H9 (cell line): Measurements from ENCODE around the gene HEATR5A. TPM values are rescaled to one million over a fixed set of nuclear protein-coding genes. Genes with fewer than 3 reads are reported as not detected.

Experiments
- DNase-seq: peaks from one replicate; pipeline ENCODE4 v3.0.0-alpha.2; 2017
- H2AFZ ChIP-seq: one replicate; pipeline ENCODE4 v1.6.1; 2013; ENCODE audit warnings: mild to moderate bottlenecking, low read length, control low read depth, moderate library complexity
- H2AK5ac ChIP-seq: 2 replicates; pipeline ENCODE4 v1.6.1; 2013; ENCODE audit warnings: low read length, control low read depth, mixed read lengths; ENCODE audit not compliant: insufficient read length
- H2BK120ac ChIP-seq: one replicate; pipeline ENCODE4 v1.6.1; 2013; ENCODE audit warnings: low read depth, mild to moderate bottlenecking, low read length, control low read depth, inconsistent platforms; ENCODE audit not compliant: poor library complexity, severe bottlenecking
- H2BK12ac ChIP-seq: 2 replicates; pipeline ENCODE4 v1.6.1; 2013; ENCODE audit warnings: low read length, control low read depth, mixed read lengths, low read depth; ENCODE audit not compliant: insufficient read length
- H2BK15ac ChIP-seq: 2 replicates; pipeline ENCODE4 v1.6.1; 2013; ENCODE audit warnings: low read depth, low read length, control low read depth
- H2BK20ac ChIP-seq: one replicate; pipeline ENCODE4 v1.6.1; 2013; ENCODE audit warnings: low read depth, mild to moderate bottlenecking, low read length, control low read depth, inconsistent platforms; ENCODE audit not compliant: poor library complexity, severe bottlenecking
- H2BK5ac ChIP-seq: 2 replicates; pipeline ENCODE4 v1.6.1; 2013; ENCODE audit warnings: low read length, control low read depth, mixed read lengths; ENCODE audit not compliant: insufficient read length
- H3K14ac ChIP-seq: 2 replicates; pipeline ENCODE4 v1.6.1; 2013; ENCODE audit warnings: low read length, control low read depth; ENCODE audit not compliant: insufficient read depth
- H3K18ac ChIP-seq: 2 replicates; pipeline ENCODE4 v1.6.1; 2013; ENCODE audit warnings: low read depth, mild to moderate bottlenecking, mixed read lengths, low read length, control low read depth; ENCODE audit not compliant: insufficient read length
- H3K23ac ChIP-seq: 2 replicates; pipeline ENCODE4 v1.6.1; 2013; ENCODE audit warnings: low read length, control low read depth, mixed read lengths, low read depth; ENCODE audit not compliant: insufficient read length
- H3K23me2 ChIP-seq: 2 replicates; pipeline ENCODE4 v1.6.1; 2013; ENCODE audit warnings: low read depth, mild to moderate bottlenecking, mixed read lengths, low read length, control low read depth; ENCODE audit not compliant: insufficient read length, poor library complexity, severe bottlenecking
- H3K27ac ChIP-seq: 2 replicates; pipeline ENCODE4 v1.5.1; 2013; ENCODE audit warnings: low read length, control low read depth, mixed read lengths, low read depth; ENCODE audit not compliant: insufficient read length
- H3K27me3 ChIP-seq: 2 replicates; pipeline ENCODE4 v1.6.1; 2013; ENCODE audit warnings: low read length, control low read depth, inconsistent platforms; ENCODE audit not compliant: insufficient read depth
- H3K4ac ChIP-seq: 2 replicates; pipeline ENCODE4 v1.6.1; 2013; ENCODE audit warnings: low read depth, mild to moderate bottlenecking, control low read depth, inconsistent platforms, low read length, moderate library complexity
- H3K4me1 ChIP-seq: 2 replicates; pipeline ENCODE4 v1.6.1; 2013; ENCODE audit warnings: low read length, control low read depth, inconsistent platforms; ENCODE audit not compliant: insufficient read depth
- H3K4me2 ChIP-seq: 2 replicates; pipeline ENCODE4 v1.6.1; 2013; ENCODE audit warnings: low read length, control low read depth, mixed read lengths; ENCODE audit not compliant: insufficient read length, insufficient read depth
- H3K56ac ChIP-seq: 2 replicates; pipeline ENCODE4 v1.6.1; 2013; ENCODE audit warnings: low read depth, mild to moderate bottlenecking, mixed read lengths, low read length, control low read depth; ENCODE audit not compliant: insufficient read length
- H3K79me1 ChIP-seq: 2 replicates; pipeline ENCODE4 v1.6.1; 2013; ENCODE audit warnings: low read depth, mild to moderate bottlenecking, moderate library complexity, low read length, control low read depth, inconsistent platforms; ENCODE audit not compliant: insufficient read depth, poor library complexity, severe bottlenecking
- H3K79me2 ChIP-seq: 2 replicates; pipeline ENCODE4 v1.6.1; 2013; ENCODE audit warnings: low read length, control low read depth, inconsistent platforms; ENCODE audit not compliant: insufficient read depth
- H3K9ac ChIP-seq: 2 replicates; pipeline ENCODE4 v1.6.1; 2013; ENCODE audit warnings: low read length, control low read depth, mixed read lengths; ENCODE audit not compliant: insufficient read length; ENCODE audit errors: extremely low read depth
- H3K9me3 ChIP-seq: one replicate; pipeline ENCODE4 v1.6.1; 2013; ENCODE audit warnings: low read depth, low read length, inconsistent platforms; ENCODE audit not compliant: control insufficient read depth
- H3T11ph ChIP-seq: one replicate; pipeline ENCODE4 v1.6.1; 2013; ENCODE audit warnings: mild to moderate bottlenecking, low read length, control low read depth, inconsistent platforms
- H4K20me1 ChIP-seq: one replicate; pipeline ENCODE4 v1.6.1; 2013; ENCODE audit not compliant: control insufficient read depth, insufficient read length, insufficient read depth
- H4K5ac ChIP-seq: 2 replicates; pipeline ENCODE4 v1.6.1; 2013; ENCODE audit warnings: low read depth, mild to moderate bottlenecking, mixed read lengths, low read length, control low read depth; ENCODE audit not compliant: insufficient read length
- H4K8ac ChIP-seq: replicated peaks from 2 replicates; pipeline ENCODE4 v1.6.1; 2013; ENCODE audit warnings: low read length, control low read depth, mixed read lengths, low read depth; ENCODE audit not compliant: insufficient read length
- H4K91ac ChIP-seq: 2 replicates; pipeline ENCODE4 v1.6.1; 2013; ENCODE audit warnings: low read depth, mild to moderate bottlenecking, moderate library complexity, mixed read lengths, low read length, control low read depth; ENCODE audit not compliant: insufficient read length
- H3K27ac Mint-ChIP-seq, 3 experiments: 2 replicates in 2 of 3; 3 replicates in 1 of 3; pipeline ENCODE4 v1.8.0; 2020 to 2021; ENCODE audit warnings: mixed read lengths in 3 of 3, mild to moderate bottlenecking in 1 of 3, moderate library complexity in 1 of 3
- H3K27me3 Mint-ChIP-seq: 2 replicates; pipeline ENCODE4 v1.8.0; 2021; ENCODE audit warnings: low read depth, mild to moderate bottlenecking, moderate library complexity, mixed read lengths
- H3K36me3 Mint-ChIP-seq, 3 experiments: 2 replicates in 2 of 3; 3 replicates in 1 of 3; pipeline ENCODE4 v1.8.0; 2020 to 2021; ENCODE audit warnings: low read depth in 3 of 3, mixed read lengths in 3 of 3; ENCODE audit not compliant: insufficient read depth in 1 of 3
- H3K4me1 Mint-ChIP-seq, 2 experiments: 2 replicates each; pipeline ENCODE4 v1.8.0; 2020; ENCODE audit warnings: mixed read lengths in 2 of 2
- H3K4me3 Mint-ChIP-seq, 2 experiments: 2 replicates in 1 of 2; 3 replicates in 1 of 2; pipeline ENCODE4 v1.8.0; 2020 to 2021; ENCODE audit warnings: mild to moderate bottlenecking in 2 of 2, mixed read lengths in 2 of 2, moderate library complexity in 1 of 2
- H3K9me3 Mint-ChIP-seq, 2 experiments: 2 replicates in 1 of 2; 3 replicates in 1 of 2; pipeline ENCODE4 v1.8.0; 2020; ENCODE audit warnings: mild to moderate bottlenecking in 2 of 2, mixed read lengths in 2 of 2, moderate library complexity in 1 of 2
- CTCF ChIP-seq: fragments of 200-600 bp; sonication (generic); conservative IDR thresholded peaks from 3 replicates; pipeline ENCODE4 v1.8.0; 2021; ENCODE audit warnings: antibody characterized with exemption, mild to moderate bottlenecking
- WGBS: extraction: QIAGEN DNeasy Blood & Tissue Kit; methylation state at CpG from one replicate; pipeline ENCODE4 v1.1.7; 2013; ENCODE audit warnings: missing lambda C conversion rate, low lambda C conversion rate, mixed read lengths; ENCODE audit not compliant: insufficient read length; ENCODE audit errors: extremely low coverage; 5-methylcytosine and 5-hydroxymethylcytosine counted together
- total RNA-seq: library from RNA; stranded (reverse); gene quantifications from 2 replicates; pipeline ENCODE4 v1.2.1, GENCODE V29; 2021

Gene HEATR5A
- total RNA-seq, 1 experiment from 2014 or later, result 21.2 TPM

GRCh38 chr14:31466554-31466953 lies 46.2 kb upstream of the HEATR5A start:
- no peak overlapping the region for H3K4me3 Mint-ChIP-seq
- Histone ChIP-seq H4K91ac (no peak overlapping the region), H3K4me2 (no peak overlapping the region), H3K4me1 (no peaks in the 10 kb centered on the region), H3K79me1 (no peaks in the 10 kb centered on the region), H3K18ac (no peak overlapping the region), H3K9me3 (no peaks in the 10 kb centered on the region), H2BK15ac (no peak overlapping the region), H3K14ac (no peak overlapping the region), H4K20me1 (no peaks in the 10 kb centered on the region), H3K79me2 (no peaks in the 10 kb centered on the region), H2BK20ac (no peak overlapping the region), H2BK12ac (no peak overlapping the region), H4K5ac (no peak overlapping the region), H2BK120ac (no peak overlapping the region), H2AK5ac (no peak overlapping the region), H3K9ac (no peak overlapping the region), H3T11ph (no peak overlapping the region), H3K4ac (no peak overlapping the region), H2BK5ac (no peak overlapping the region), H4K8ac (no peak overlapping the region), H3K56ac (no peak overlapping the region), H3K27ac (no peak overlapping the region), H3K23me2 (no peaks in the 10 kb centered on the region), H3K23ac (no peak overlapping the region), H3K27me3 (no peaks in the 10 kb centered on the region), H2AFZ (no peak overlapping the region)
- no peak for DNase-seq
- no peak for TF ChIP-seq CTCF
- H3K27ac Mint-ChIP-seq, result no peak overlapping the region
- H3K27me3 Mint-ChIP-seq, result no peaks in the 10 kb centered on the region; the same call in 1 of the 2 replicates
- H3K36me3 Mint-ChIP-seq, result no peaks in the 10 kb centered on the region
- H3K9me3 Mint-ChIP-seq, result no peaks in the 10 kb centered on the region
- no CpG with 5 or more reads among the region's 6 CpGs for WGBS
- H3K4me1 Mint-ChIP-seq, result peaks cover 1 to 2% of the 10 kb centered on the region in 2 experiments; a peak in 3 of 4 replicates
